HepG2 (cell line): ENCODE measurements around the gene DNLZ. TPM values are rescaled to one million over a fixed set of nuclear protein-coding genes. Genes with fewer than 3 reads are reported as not detected.

Experiments
- ATAC-seq: fragments of 200-7000 bp; cut with Tn5 transposase; 3 replicates; pipeline ENCODE4 v1.9.1; 2020; ENCODE audit warnings: mild to moderate bottlenecking, moderate library complexity
- BruUV-seq: library from RNA; stranded (reverse); fragments of 400-500 nt; replicated peaks from 2 replicates; lab custom pipeline; 2021; lab: Mats Ljungman, UMichigan
- CTCF ChIA-PET: fragments of 300-600 bp; formaldehyde crosslinking; extraction: SDS; loops from one replicate; lab custom pipeline; 2021; ENCODE audit warnings: low total read pairs, inconsistent platforms, low intra/inter-chr PET ratio; lab: Yijun Ruan, JAX
- POLR2A ChIA-PET: fragments of 350-600 bp; sonication (Branson Sonifier 250); formaldehyde crosslinking; loops from one replicate; lab custom pipeline; 2020; ENCODE audit warnings: antibody characterized with exemption, inconsistent platforms; lab: Yijun Ruan, JAX
- DNase-seq: peaks from one replicate; pipeline ENCODE4 v3.0.0-alpha.2; 2015; ENCODE audit warnings: low spot score
- FAIRE-seq: peaks from 3 replicates; lab custom pipeline; 2011; peaks lifted over from hg19 to GRCh38; lab: Jason Lieb, UNC
- H2AFZ ChIP-seq: one replicate; pipeline ENCODE4 v1.6.1; 2011; ENCODE audit warnings: low read length, inconsistent platforms
- H3K27ac ChIP-seq: fragments of 300-600 bp; 3 replicates; pipeline ENCODE4 v1.8.0; 2011; ENCODE audit warnings: mixed run types, mild to moderate bottlenecking, mixed read lengths, low read length, inconsistent platforms; ENCODE audit not compliant: insufficient read depth; ENCODE audit errors: extremely low read length
- H3K27me3 ChIP-seq, 2 experiments: fragments of 200-600 bp in 1 of 2; 2 replicates in 1 of 2; 3 replicates in 1 of 2; pipeline versions ENCODE4 v1.6.0 to v1.8.0; 2011; ENCODE audit warnings: low read length in 2 of 2, mild to moderate bottlenecking in 2 of 2, moderate library complexity in 2 of 2, inconsistent platforms in 1 of 2; ENCODE audit not compliant: insufficient read depth in 2 of 2, control insufficient read depth in 1 of 2
- H3K36me3 ChIP-seq, 2 experiments: fragments of 200-600 bp in 1 of 2; replicated peaks in 1 of 2; 2 replicates in 1 of 2; 3 replicates in 1 of 2; pipeline versions ENCODE4 v1.5.1 to v1.8.0; 2011; ENCODE audit warnings: low read length in 2 of 2, inconsistent platforms in 1 of 2; ENCODE audit not compliant: insufficient read depth in 2 of 2, control insufficient read depth in 1 of 2
- H3K4me1 ChIP-seq: 2 replicates; pipeline ENCODE4 v1.5.1; 2012; ENCODE audit warnings: low read length, inconsistent platforms; ENCODE audit not compliant: insufficient read depth
- H3K4me2 ChIP-seq: 2 replicates; pipeline ENCODE4 v1.6.0; 2011; ENCODE audit warnings: low read depth, low read length, inconsistent platforms
- H3K4me3 ChIP-seq, 3 experiments: fragments of 200-600 bp in 1 of 3; sonication (generic), shearing (Covaris generic) in 1 of 3; replicated peaks in 1 of 3; 2 replicates each; pipeline ENCODE4 v1.5.1; 2011 to 2016; ENCODE audit warnings: low read length in 3 of 3, inconsistent platforms in 2 of 3, low read depth in 2 of 3, mild to moderate bottlenecking in 2 of 3, control low read depth in 1 of 3, mixed read lengths in 1 of 3; ENCODE audit not compliant: insufficient read depth in 1 of 3
- H3K79me2 ChIP-seq: one replicate; pipeline ENCODE4 v1.6.1; 2011; ENCODE audit warnings: low read length, inconsistent platforms; ENCODE audit not compliant: insufficient read depth
- H3K9ac ChIP-seq: 2 replicates; pipeline ENCODE4 v1.6.0; 2011; ENCODE audit warnings: mild to moderate bottlenecking, low read depth, low read length, inconsistent platforms; ENCODE audit not compliant: insufficient read depth
- H3K9me3 ChIP-seq: 2 replicates; pipeline ENCODE4 v1.5.1; 2012; ENCODE audit warnings: mild to moderate bottlenecking, low read length
- H4K20me1 ChIP-seq: 2 replicates; pipeline ENCODE4 v1.6.0; 2011; ENCODE audit warnings: inconsistent platforms, mild to moderate bottlenecking, low read length, moderate library complexity; ENCODE audit not compliant: insufficient read depth
- AGO2 ChIP-seq: fragments of 200-400 bp; formaldehyde crosslinking; optimal IDR thresholded peaks from 2 replicates; pipeline ENCODE3; 2017; ENCODE audit warnings: mild to moderate bottlenecking, low read depth, low read length, moderate library complexity
- ZFX ChIP-seq: sonication (generic); formaldehyde crosslinking; IDR thresholded peaks from 2 replicates; pipeline ENCODE4 v1.4.0; 2020; ENCODE audit warnings: mild to moderate bottlenecking, low read depth, missing genetic modification reagents, moderate library complexity
- ZNF543 ChIP-seq: sonication (generic); formaldehyde crosslinking; IDR thresholded peaks from 2 replicates; pipeline ENCODE4 v1.4.0; 2020; ENCODE audit warnings: mild to moderate bottlenecking, missing genetic modification reagents
- WGBS: methylation state at CpG from one replicate; pipeline ENCODE4 v1.1.6; 2017; ENCODE audit warnings: low lambda C conversion rate; 5-methylcytosine and 5-hydroxymethylcytosine counted together
- in situ Hi-C: cut with HindIII; loops from 2 replicates; pipeline ENCODE4 v1.10.0; 2017; ENCODE audit warnings: low pct_unique_long_range_greater_than_20kb; ENCODE audit not compliant: extremely low pct_ligation_motif_present
- intact Hi-C: fragments of 100-400 bp; cut with micrococcal nuclease; formaldehyde crosslinking; loops from one replicate; pipeline ENCODE4 v1.10.0; 2022; ENCODE audit not compliant: unreplicated experiment
- polyA plus RNA-seq, 8 experiments: library from polyadenylated mRNA; depleted of rRNA in 3 of 8; stranded (reverse) in 7 of 8; unstranded in 1 of 8; fragments of >200 nt; fragmentation: Illumina TruSeq in 4 of 8; extraction: Trizol in 4 of 8; gene quantifications; 2 replicates each; pipeline versions ENCODE4 v1.2.1 to v1.2.3, GENCODE V29; 2011 to 2016; ENCODE audit warnings: low read depth in 4 of 8, missing spikeins in 1 of 8, mixed read lengths in 1 of 8; ENCODE audit not compliant: insufficient read depth in 1 of 8
- total RNA-seq, 5 experiments: library from RNA; depleted of rRNA; stranded (reverse); fragments of >200 nt; fragmentation: Illumina TruSeq; extraction: Trizol; gene quantifications; 2 replicates each; pipeline ENCODE4 v1.2.3, GENCODE V29; 2016; ENCODE audit warnings: low read depth in 1 of 5
- TF ChIP-seq, protein P1 (sequence below): sonication (generic); formaldehyde crosslinking; IDR thresholded peaks from 2 replicates; pipeline ENCODE4 v1.8.0; 2022; ENCODE audit warnings: mild to moderate bottlenecking, missing genetic modification reagents, moderate library complexity

Gene DNLZ
- total and polyA plus RNA-seq, 2 of the 13 experiments (the other 11 are each of a cell fraction or from before 2014, with no cell fraction given): 3.4 to 8.0 TPM

DNA sequence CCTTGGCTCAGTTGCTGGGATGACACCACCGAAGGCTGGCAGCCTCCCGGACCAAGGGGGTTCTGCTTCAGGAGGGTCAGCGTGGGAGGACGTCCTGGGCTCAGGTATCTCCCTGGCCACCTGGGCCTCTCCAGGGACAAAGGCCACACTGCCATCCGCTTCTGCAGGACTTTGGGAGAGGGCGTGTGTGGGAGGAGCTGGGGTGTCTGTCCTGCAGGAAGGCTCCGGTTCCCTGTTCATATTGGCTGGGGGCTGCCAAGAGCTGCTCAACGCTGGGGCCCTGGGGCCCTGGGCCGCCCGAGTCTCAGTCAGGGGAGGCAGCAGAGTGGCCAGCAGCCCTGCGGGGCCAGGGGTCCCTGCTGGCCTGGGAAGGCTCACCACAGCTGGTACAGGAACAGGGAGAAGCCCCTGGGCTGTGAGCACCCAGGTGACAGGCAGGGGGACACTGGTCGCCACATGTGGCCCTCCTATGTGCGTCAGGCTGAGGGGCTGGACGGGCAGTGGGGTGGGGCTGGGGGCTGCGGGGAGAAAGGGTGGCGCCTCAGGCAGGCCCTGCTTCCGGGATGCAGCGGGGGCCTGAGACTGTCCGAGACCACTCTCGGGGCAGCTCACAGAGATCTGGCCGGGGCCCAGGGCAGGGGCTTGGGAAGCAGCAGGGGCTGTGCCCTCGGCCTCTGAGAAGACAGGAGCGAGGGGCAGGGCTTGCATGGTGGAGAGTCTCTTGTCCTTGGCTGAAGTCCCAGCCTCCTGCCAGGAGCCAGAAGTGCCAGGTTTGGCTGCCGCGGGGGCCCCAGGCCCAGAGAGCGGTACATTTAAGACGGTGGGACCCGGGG is 14.8 kb upstream of the DNLZ start:
- H3K79me2 ChIP-seq: no peaks in the 10 kb centered on the region
- no peak overlapping the region for H3K9ac ChIP-seq
- 93% methylated on average over 17 of the region's 28 CpGs for WGBS
- no peaks in the 10 kb centered on the region for H3K9me3 ChIP-seq
- no peak for FAIRE-seq
- no peak for ATAC-seq
- no TSS peak for BruUV-seq
- CTCF ChIA-PET: no interaction called here
- H3K4me1 ChIP-seq: peaks cover 14% of the 10 kb centered on the region
- H4K20me1 ChIP-seq: no peaks in the 10 kb centered on the region
- no peak overlapping the region for H3K4me3 ChIP-seq
- no peak overlapping the region for H3K27ac ChIP-seq
- H3K36me3 ChIP-seq: peaks cover 16 to 25% of the 10 kb centered on the region in 2 experiments; a peak in 3 of 5 replicates
- no peaks in the 10 kb centered on the region; a peak in 1 of 5 replicates for H3K27me3 ChIP-seq
- no peak overlapping the region for H2AFZ ChIP-seq
- no peak for DNase-seq
- POLR2A ChIA-PET: no interaction called here
- no peak for TF ChIP-seq ZNF543 (CRISPR knock-in tag)
- TF ChIP-seq ZFX (CRISPR knock-in tag): 0 out of 2 replicates have a peak, but pooled peaks have one; percentile 10
- TF ChIP-seq AGO2: peak; percentile 36
- TF ChIP-seq, protein P1, sequence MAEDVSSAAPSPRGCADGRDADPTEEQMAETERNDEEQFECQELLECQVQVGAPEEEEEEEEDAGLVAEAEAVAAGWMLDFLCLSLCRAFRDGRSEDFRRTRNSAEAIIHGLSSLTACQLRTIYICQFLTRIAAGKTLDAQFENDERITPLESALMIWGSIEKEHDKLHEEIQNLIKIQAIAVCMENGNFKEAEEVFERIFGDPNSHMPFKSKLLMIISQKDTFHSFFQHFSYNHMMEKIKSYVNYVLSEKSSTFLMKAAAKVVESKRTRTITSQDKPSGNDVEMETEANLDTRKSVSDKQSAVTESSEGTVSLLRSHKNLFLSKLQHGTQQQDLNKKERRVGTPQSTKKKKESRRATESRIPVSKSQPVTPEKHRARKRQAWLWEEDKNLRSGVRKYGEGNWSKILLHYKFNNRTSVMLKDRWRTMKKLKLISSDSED (CRISPR knock-in tag): no peak
- TF ChIP-seq, all 625 proteins: peak for 2
- in situ Hi-C loops: no loop called here
- intact Hi-C loops: no loop called here
- no peak overlapping the region for H3K4me2 ChIP-seq
